HG03135 (cell line): Measurements from ENCODE around the gene PRAMEF14.
"Not testable (repeated sequence)": the region's sequence is repeated elsewhere in the genome, so short reads cannot be mapped to it uniquely, and the experiment has no call there.

ENCODE experiments used
- ATAC-seq: cut with Tn5 transposase; IDR thresholded peaks from one replicate; pipeline ENCODE4 v1.9.1; 2021; ENCODE audit warnings: mild to moderate bottlenecking, moderate library complexity; ENCODE audit not compliant: unreplicated experiment

The PRAMEF14 gene

GRCh38 chr1:13347034-13347433, at the start of gene PRAMEF14:
PRAMEF14 (minus strand) TSS chr1:13347134; CDS start chr1:13345314, 1,820 bp downstream.
- ATAC-seq = not testable (repeated sequence)

- ATAC-seq = not testable (repeated sequence)
Measured at GRCh38 chr1:13395311-13395710, 48.4 kb upstream of the PRAMEF14 start.

- ATAC-seq = not testable (repeated sequence)
Measured at GRCh38 chr1:13394761-13395160, 47.8 kb upstream of the PRAMEF14 start.

- not testable (repeated sequence) for ATAC-seq
Measured at GRCh38 chr1:13393004-13393403, 46.1 kb upstream of the PRAMEF14 start.

- not testable (repeated sequence) for ATAC-seq
Measured at GRCh38 chr1:13389332-13389731, 42.4 kb upstream of the PRAMEF14 start, which contains the start of gene PRAMEF17. PRAMEF17 (plus strand) TSS chr1:13389632; CDS start chr1:13389658, 26 bp downstream.

- ATAC-seq = not testable (repeated sequence)
Measured at GRCh38 chr1:13380380-13380779, 33.4 kb upstream of the PRAMEF14 start.

- not testable (repeated sequence) for ATAC-seq
Measured at GRCh38 chr1:13378983-13379382, 32.0 kb upstream of the PRAMEF14 start.

GRCh38 chr1:13368544-13368943, 21.6 kb upstream of the PRAMEF14 start:
- ATAC-seq = not testable (repeated sequence)

GRCh38 chr1:13366536-13366935, 19.6 kb upstream of the PRAMEF14 start:
- not testable (repeated sequence) for ATAC-seq

- ATAC-seq = not testable (repeated sequence)
Measured at GRCh38 chr1:13364928-13365327, 18.0 kb upstream of the PRAMEF14 start.

- ATAC-seq = not testable (repeated sequence)
Measured at GRCh38 chr1:13362364-13362763, 15.4 kb upstream of the PRAMEF14 start.

GRCh38 chr1:13356774-13357173, 9.8 kb upstream of the PRAMEF14 start:
- ATAC-seq = not testable (repeated sequence)

- ATAC-seq = not testable (repeated sequence)
Measured at GRCh38 chr1:13354475-13354874, 7.5 kb upstream of the PRAMEF14 start.

- ATAC-seq = not testable (repeated sequence)
Measured at GRCh38 chr1:13353476-13353875, 6.5 kb upstream of the PRAMEF14 start.

GRCh38 chr1:13342496-13342895, 4.4 kb downstream of the PRAMEF14 start:
- ATAC-seq = not testable (repeated sequence)

- not testable (repeated sequence) for ATAC-seq
Measured at GRCh38 chr1:13315281-13315680, 31.7 kb downstream of the PRAMEF14 start, which contains the start of gene PRAMEF15. PRAMEF15 (plus strand) TSS chr1:13315581; CDS start chr1:13318408, 2,827 bp downstream.

GRCh38 chr1:13303239-13303638, 43.7 kb downstream of the PRAMEF14 start, which contains the start of gene PRAMEF33:
PRAMEF33 (plus strand) TSS chr1:13303539; CDS start chr1:13305955, 2,416 bp downstream.
- ATAC-seq = not testable (repeated sequence)

GRCh38 chr1:13302197-13302596, 44.7 kb downstream of the PRAMEF14 start:
- ATAC-seq = not testable (repeated sequence)

GRCh38 chr1:13298699-13299098, 48.2 kb downstream of the PRAMEF14 start:
- not testable (repeated sequence) for ATAC-seq

- not testable (repeated sequence) for ATAC-seq
Measured at GRCh38 chr1:13297216-13297931, 49.6 kb downstream of the PRAMEF14 start.
